Measurements from ENCODE around the gene PHLDB2.

The PHLDB2 gene

GRCh38 chr3:111926266-111926676 is 67.2 kb downstream of the PHLDB2 start:
- DNase-seq: no peak

- no peak for DNase-seq
These were observed 69.5 kb downstream of the PHLDB2 start for GRCh38 chr3:111928613-111929012.

- no peak for DNase-seq
These were observed 70.4 kb downstream of the PHLDB2 start for GRCh38 chr3:111929484-111929883.

GRCh38 chr3:111932946-111933345 is 73.9 kb downstream of the PHLDB2 start:
- DNase-seq: no peak

GRCh38 chr3:111936191-111936841 is 77.3 kb downstream of the PHLDB2 start:
- DNase-seq: no peak

GRCh38 chr3:111936967-111937366 is 77.9 kb downstream of the PHLDB2 start:
- DNase-seq: no peak

- DNase-seq: no peak
These were observed 78.8 kb downstream of the PHLDB2 start for GRCh38 chr3:111937871-111938270.

- DNase-seq: no peak
These were observed 80.8 kb downstream of the PHLDB2 start for GRCh38 chr3:111939873-111940272.

GRCh38 chr3:111943533-111943932 is 84.5 kb downstream of the PHLDB2 start:
- DNase-seq: no peak

GRCh38 chr3:111944372-111944771 is 85.3 kb downstream of the PHLDB2 start:
- no peak for DNase-seq

GRCh38 chr3:111947231-111947630 is 88.2 kb downstream of the PHLDB2 start:
- DNase-seq: no peak

GRCh38 chr3:111948786-111949185 is 89.7 kb downstream of the PHLDB2 start:
- DNase-seq: no peak

- no peak for DNase-seq
These were observed 90.6 kb downstream of the PHLDB2 start for GRCh38 chr3:111949712-111950111.

GRCh38 chr3:111951032-111951431 is 92.0 kb downstream of the PHLDB2 start:
- DNase-seq: no peak

- no peak for DNase-seq
These were observed 93.0 kb downstream of the PHLDB2 start for GRCh38 chr3:111952086-111952485.

GRCh38 chr3:111952866-111953450 is 93.9 kb downstream of the PHLDB2 start:
- no peak for DNase-seq

- DNase-seq: no peak
These were observed 95.3 kb downstream of the PHLDB2 start for GRCh38 chr3:111954228-111954990.

GRCh38 chr3:111955876-111956275 is 96.8 kb downstream of the PHLDB2 start:
- DNase-seq: no peak

GRCh38 chr3:111956449-111956848 is 97.4 kb downstream of the PHLDB2 start:
- DNase-seq: no peak

- DNase-seq: no peak
These were observed 98.1 kb downstream of the PHLDB2 start for GRCh38 chr3:111956995-111957734.

GRCh38 chr3:111961461-111962164 is 102.5 kb downstream of the PHLDB2 start:
- no peak for DNase-seq

- no peak for DNase-seq
These were observed 104.4 kb downstream of the PHLDB2 start for GRCh38 chr3:111963424-111963823.

GRCh38 chr3:111965484-111965883 is 106.4 kb downstream of the PHLDB2 start:
- no peak for DNase-seq

Measured in activated T-cell treated with anti-CD3 and anti-CD28 coated beads for 4 hours (primary cell).